Posterior cingulate gyrus (tissue), 11 donors: Measurements from ENCODE around the gene PTPRR.

Experiments
- DNase-seq, 10 donors: peaks; one replicate each; pipeline versions ENCODE4 v3.0.0 to v3.0.0-alpha.2; 2020 to 2021; ENCODE audit warnings: mixed read lengths in 3 of 10
- intact Hi-C: fragments of 100-400 bp; cut with DNase I; formaldehyde crosslinking; loops from one replicate; pipeline ENCODE4 v1.15.1; 2023

PTPRR gene

GRCh38 chr12:70806827-70807226 lies 113.7 kb downstream of the PTPRR start:
- intact Hi-C loops, result no loop called here
- no peak for DNase-seq

- intact Hi-C loops, result no loop called here
- DNase-seq, result no peak
These were observed 114.5 kb downstream of the PTPRR start for GRCh38 chr12:70806043-70806442.

DNA sequence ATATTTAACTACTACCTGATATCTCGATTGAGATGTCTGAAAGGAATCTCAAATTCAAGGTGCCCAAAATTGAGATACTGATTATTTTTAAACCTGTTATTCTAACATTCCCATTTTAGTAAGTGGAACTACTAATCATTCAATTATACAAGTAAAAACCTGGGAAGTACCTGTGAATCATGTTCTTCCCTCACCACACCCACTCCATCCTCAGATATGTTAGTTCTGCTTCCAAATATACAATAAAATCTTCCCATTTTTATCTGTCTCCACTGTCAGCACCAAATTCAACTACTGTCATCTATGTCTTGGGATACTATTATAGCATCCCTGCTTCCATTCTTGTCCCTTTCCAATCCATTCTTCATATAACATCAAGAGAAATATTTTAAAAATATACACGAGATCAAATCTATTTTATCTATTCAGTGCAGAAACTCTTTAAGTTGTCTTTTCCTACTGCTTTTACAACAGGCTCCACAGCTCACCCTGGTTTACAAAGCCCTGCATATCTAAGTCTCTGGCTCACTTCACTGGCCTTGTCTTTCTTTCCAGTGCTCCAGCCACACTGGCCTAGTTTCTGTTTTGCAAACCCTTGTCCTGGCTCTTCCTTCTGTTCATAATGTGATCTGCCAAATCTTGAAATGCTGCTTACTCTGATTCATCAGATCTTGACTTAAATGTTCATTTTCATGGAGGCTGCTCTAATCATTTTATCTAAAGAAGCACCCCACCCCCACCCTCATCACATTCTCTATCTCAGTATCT lies 122.3 kb downstream of the PTPRR start:
- intact Hi-C loops, result no loop called here

GRCh38 chr12:70796989-70797388 lies 123.5 kb downstream of the PTPRR start:
- intact Hi-C loops, result no loop called here
- no peak for DNase-seq

More for the DNA sequence above, 122.3 kb downstream of the PTPRR start:
- DNase-seq, result peak in 1 of 10 donors; percentile 57

DNA sequence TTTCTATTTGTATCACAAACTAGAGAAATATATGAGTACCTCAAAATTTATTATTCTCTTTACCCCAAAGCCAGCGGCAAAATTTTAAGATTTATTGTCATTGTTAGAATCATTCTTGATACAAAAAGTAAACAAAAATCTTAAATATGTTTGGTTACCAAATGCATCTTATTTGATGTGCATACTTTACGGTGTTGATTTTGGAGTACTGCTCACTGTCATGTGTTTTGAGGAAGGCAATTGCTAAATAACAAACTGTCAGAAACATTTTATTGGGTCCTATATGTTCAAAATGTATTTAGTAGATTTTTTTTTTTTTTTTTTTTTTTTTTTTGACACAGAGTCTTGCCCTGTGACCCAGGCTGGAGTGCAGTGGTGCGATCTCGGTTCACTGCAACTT lies 124.9 kb downstream of the PTPRR start:
- intact Hi-C loops, result no loop called here
- DNase-seq, result no peak

DNA sequence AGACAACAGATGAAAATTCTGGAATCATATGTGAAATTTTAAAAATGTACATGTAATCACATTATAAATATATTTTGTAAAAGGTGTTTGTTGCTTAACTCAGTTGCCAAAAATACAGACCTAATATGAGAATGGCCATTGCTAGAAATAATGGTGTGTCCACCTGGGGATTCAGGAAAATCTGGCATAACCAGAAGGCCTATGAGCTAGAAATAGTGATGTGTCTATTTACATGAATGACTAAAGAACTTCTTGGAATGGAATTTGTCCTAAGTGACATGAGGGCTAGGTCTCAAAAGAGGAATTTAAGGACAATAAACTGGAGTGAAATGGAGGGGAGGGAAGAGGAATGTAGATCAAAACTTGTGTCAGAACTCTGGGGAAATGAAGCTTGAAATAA lies 126.4 kb downstream of the PTPRR start:
- intact Hi-C loops, result no loop called here
- no peak for DNase-seq

- no peak for DNase-seq
- intact Hi-C loops, result no loop called here
These were observed 131.8 kb downstream of the PTPRR start for GRCh38 chr12:70788774-70789173.

- no peak for DNase-seq
- intact Hi-C loops, result no loop called here
These were observed 132.9 kb downstream of the PTPRR start for GRCh38 chr12:70787612-70788011.

DNA sequence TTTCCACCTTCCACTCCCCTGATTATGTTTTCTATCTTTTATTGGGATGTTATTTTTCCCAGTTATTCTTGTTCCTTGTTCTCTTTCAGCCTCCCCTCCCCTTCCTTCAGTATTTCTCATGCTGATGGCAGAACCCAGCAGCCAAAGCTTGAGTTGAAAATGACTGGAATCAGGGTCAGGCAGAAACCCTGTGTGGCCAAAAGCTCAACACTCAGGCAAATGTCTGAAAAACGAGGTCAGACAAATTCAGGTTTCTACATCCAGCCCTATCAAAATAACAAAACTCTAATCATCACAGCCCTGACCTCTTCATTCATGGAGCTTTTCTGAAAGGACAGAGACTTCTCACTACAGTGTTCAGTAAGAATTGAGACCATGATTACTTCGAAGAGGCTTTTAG lies 134.6 kb downstream of the PTPRR start:
- intact Hi-C loops, result no loop called here
- DNase-seq, result no peak

GRCh38 chr12:70784042-70784668 lies 136.4 kb downstream of the PTPRR start:
- peak in 3 of 10 donors; percentile 30 to 78 (median 77) for DNase-seq
- intact Hi-C loops, result no loop called here

- intact Hi-C loops, result no loop called here
These were observed 137.1 kb downstream of the PTPRR start for GRCh38 chr12:70783455-70783854.

GRCh38 chr12:70779250-70779649 lies 141.3 kb downstream of the PTPRR start:
- DNase-seq, result no peak
- intact Hi-C loops, result no loop called here

More at GRCh38 chr12:70783455-70783854, 137.1 kb downstream of the PTPRR start:
- DNase-seq, result peak in 2 of 10 donors; percentile 70 to 71

GRCh38 chr12:70774055-70774454 lies 146.5 kb downstream of the PTPRR start:
- DNase-seq, result peak in 1 of 10 donors; percentile 61
- intact Hi-C loops, result no loop called here

DNA sequence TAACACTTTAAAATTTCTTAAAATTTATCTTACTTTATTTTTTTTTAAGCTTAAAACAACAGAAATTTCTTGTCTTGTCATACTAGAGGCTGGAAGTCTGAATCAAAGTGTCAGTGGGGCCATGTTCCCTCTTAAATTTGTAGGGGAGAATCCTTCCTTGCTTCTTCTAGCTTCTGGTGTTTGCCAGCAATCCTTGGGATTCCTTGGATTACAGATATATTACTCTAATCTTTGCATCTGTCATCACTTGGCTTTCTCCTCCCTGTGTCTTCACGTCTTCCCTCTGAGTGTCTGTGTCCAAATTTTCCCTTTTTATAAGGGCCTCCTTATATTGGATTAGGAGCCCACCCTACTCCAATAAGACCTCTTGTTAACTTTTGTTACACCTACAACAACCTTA lies 147.7 kb downstream of the PTPRR start:
- no peak for DNase-seq
- intact Hi-C loops, result no loop called here

- intact Hi-C loops, result no loop called here
- DNase-seq, result no peak
These were observed 149.0 kb downstream of the PTPRR start for GRCh38 chr12:70771581-70771980.

DNA sequence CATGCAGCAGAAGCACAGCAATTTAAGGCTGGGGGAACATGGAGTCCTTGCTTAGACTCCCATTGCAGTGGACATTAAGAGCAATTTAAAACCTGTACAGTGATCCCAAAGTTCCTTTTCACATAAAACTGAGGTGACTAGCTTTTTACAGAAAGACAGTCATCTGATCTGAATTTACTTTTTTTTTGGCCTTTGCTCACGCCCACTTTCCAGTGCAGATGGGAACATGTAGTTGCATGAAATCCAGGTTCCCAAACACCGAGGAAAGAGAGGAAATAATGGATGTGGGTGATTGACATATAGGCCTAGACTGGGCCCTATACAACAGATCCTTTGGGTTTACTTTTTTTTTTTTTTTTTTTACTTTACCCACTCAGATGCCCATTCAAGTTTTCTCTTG lies 156.9 kb downstream of the PTPRR start:
- intact Hi-C loops, result no loop called here
- no peak for DNase-seq

- no peak for DNase-seq
- intact Hi-C loops, result no loop called here
These were observed 158.5 kb downstream of the PTPRR start for GRCh38 chr12:70762000-70762399.

DNA sequence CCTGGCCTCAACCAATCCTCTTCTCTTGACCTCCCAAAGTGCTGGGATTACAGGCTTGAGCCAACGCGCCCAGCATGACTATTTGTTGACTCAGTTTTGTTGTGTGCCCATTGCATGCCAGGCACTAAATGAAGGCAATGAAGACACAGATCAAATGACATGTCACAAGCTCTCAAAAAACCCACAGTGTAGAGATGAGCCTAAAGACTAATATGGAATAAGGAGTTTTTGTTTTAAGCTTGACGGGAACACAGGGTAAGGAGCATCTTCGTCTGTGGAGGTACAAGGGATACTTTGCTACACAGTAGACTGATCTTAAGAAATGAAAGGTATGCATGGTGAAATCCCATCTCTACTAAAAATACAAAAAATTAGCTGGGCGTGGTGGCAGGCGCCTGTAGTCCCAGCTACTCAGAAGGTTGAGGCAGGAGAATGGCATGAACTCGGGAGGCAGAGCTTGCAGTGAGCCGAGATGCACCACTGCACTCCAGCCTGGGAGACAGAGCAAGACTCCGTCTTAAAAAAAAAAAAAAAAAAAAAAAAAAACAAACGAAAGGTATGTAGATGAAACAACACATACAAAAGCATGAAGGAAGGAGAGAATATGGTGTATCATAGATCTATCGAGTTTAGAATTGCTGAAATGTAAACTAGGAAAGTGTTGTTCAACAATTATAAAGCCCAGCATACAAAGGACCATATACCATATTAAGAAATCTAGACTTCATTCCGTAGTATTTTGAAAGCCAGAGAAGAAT lies 161.2 kb downstream of the PTPRR start:
- intact Hi-C loops, result no loop called here
- peak in 1 of 10 donors; percentile 46 for DNase-seq

DNA sequence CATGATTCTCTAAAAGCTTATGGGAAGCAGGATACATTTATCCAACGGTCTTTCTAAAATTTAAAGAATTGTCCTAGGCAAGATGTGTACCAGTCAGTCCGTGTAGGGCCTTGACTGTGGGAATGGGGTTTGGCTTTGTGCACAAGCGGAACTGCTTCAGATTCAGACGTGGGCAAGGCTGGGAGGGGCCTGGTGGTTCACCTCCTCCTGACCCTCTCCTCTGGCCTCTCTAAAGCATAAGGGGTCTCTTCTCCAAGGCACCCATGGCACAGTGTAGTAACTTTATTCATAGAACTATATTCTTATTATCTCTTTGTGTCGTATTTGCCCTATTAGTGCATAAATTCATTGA lies 162.1 kb downstream of the PTPRR start:
- intact Hi-C loops, result no loop called here
- peak in 1 of 10 donors; percentile 57 for DNase-seq

- intact Hi-C loops, result no loop called here
- no peak for DNase-seq
These were observed 162.6 kb downstream of the PTPRR start for GRCh38 chr12:70757830-70758493.

- intact Hi-C loops, result no loop called here
- no peak for DNase-seq
These were observed 163.7 kb downstream of the PTPRR start for GRCh38 chr12:70756791-70757190.
